HL-60 (cell line): ENCODE measurements around the gene CALCA.

Source experiments
- DNase-seq, 2 experiments: peaks; one replicate each; pipeline ENCODE4 v3.0.0-alpha.2; 2010 to 2020; ENCODE audit warnings: low read depth in 1 of 2, low spot score in 1 of 2
- H3K27ac ChIP-seq: fragments of 250-450 bp; sonication (Bioruptor Pico); replicated peaks from 2 replicates; pipeline ENCODE4 v1.5.1; 2020; ENCODE audit warnings: mild to moderate bottlenecking, moderate library complexity
- H3K27me3 ChIP-seq: fragments of 250-450 bp; sonication (Bioruptor Pico); 2 replicates; pipeline ENCODE4 v1.5.1; 2021; ENCODE audit warnings: mild to moderate bottlenecking, moderate library complexity; ENCODE audit not compliant: insufficient read depth, poor library complexity, severe bottlenecking
- H3K4me3 ChIP-seq: replicated peaks from 2 replicates; pipeline ENCODE4 v1.5.1; 2011; ENCODE audit warnings: mild to moderate bottlenecking, control low read depth, low read length; ENCODE audit not compliant: insufficient read depth
- GABPA ChIP-seq: IDR thresholded peaks from 2 replicates; pipeline ENCODE4 v1.6.1; 2012; ENCODE audit warnings: low read depth
- POLR2AphosphoS5 ChIP-seq: IDR thresholded peaks from 2 replicates; pipeline ENCODE4 v1.6.1; 2012; ENCODE audit warnings: low read depth
- SPI1 ChIP-seq: IDR thresholded peaks from 2 replicates; pipeline ENCODE4 v1.6.1; 2012; ENCODE audit warnings: low read depth, mild to moderate bottlenecking, borderline replicate concordance
- TF ChIP-seq, protein P1 (sequence below): IDR thresholded peaks from one replicate; pipeline ENCODE4 v1.5.1; 2011; ENCODE audit warnings: low read length, control low read depth, inconsistent platforms; ENCODE audit not compliant: insufficient read depth
- TF ChIP-seq, protein P2 (sequence below): IDR thresholded peaks from 2 replicates; pipeline ENCODE4 v1.6.1; 2012; ENCODE audit warnings: low read depth; ENCODE audit not compliant: insufficient replicate concordance

Gene CALCA

DNA sequence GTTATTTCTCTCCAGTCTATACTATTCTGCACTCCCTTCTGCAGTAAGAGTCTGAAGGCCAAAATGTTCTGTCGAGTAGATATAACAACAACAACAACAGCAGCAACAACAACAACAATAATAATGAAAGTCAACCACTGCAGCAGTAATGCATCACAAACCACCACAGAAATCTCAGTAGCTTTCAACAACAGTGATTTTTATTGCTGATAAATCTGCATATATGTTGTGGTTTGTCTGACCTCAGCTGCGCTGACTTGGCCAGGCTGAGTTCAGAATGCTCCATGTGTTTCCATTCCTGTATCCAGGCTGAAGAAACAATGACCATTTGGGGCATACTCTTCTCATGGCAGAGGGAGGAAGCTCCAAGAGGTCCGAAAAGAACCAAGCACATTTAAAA is 47.8 kb downstream of the CALCA start:
- H3K4me3 ChIP-seq: no peak overlapping the region
- no peak for TF ChIP-seq GABPA
- TF ChIP-seq, protein P1, sequence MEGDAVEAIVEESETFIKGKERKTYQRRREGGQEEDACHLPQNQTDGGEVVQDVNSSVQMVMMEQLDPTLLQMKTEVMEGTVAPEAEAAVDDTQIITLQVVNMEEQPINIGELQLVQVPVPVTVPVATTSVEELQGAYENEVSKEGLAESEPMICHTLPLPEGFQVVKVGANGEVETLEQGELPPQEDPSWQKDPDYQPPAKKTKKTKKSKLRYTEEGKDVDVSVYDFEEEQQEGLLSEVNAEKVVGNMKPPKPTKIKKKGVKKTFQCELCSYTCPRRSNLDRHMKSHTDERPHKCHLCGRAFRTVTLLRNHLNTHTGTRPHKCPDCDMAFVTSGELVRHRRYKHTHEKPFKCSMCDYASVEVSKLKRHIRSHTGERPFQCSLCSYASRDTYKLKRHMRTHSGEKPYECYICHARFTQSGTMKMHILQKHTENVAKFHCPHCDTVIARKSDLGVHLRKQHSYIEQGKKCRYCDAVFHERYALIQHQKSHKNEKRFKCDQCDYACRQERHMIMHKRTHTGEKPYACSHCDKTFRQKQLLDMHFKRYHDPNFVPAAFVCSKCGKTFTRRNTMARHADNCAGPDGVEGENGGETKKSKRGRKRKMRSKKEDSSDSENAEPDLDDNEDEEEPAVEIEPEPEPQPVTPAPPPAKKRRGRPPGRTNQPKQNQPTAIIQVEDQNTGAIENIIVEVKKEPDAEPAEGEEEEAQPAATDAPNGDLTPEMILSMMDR: no peak
- TF ChIP-seq, protein P2, sequence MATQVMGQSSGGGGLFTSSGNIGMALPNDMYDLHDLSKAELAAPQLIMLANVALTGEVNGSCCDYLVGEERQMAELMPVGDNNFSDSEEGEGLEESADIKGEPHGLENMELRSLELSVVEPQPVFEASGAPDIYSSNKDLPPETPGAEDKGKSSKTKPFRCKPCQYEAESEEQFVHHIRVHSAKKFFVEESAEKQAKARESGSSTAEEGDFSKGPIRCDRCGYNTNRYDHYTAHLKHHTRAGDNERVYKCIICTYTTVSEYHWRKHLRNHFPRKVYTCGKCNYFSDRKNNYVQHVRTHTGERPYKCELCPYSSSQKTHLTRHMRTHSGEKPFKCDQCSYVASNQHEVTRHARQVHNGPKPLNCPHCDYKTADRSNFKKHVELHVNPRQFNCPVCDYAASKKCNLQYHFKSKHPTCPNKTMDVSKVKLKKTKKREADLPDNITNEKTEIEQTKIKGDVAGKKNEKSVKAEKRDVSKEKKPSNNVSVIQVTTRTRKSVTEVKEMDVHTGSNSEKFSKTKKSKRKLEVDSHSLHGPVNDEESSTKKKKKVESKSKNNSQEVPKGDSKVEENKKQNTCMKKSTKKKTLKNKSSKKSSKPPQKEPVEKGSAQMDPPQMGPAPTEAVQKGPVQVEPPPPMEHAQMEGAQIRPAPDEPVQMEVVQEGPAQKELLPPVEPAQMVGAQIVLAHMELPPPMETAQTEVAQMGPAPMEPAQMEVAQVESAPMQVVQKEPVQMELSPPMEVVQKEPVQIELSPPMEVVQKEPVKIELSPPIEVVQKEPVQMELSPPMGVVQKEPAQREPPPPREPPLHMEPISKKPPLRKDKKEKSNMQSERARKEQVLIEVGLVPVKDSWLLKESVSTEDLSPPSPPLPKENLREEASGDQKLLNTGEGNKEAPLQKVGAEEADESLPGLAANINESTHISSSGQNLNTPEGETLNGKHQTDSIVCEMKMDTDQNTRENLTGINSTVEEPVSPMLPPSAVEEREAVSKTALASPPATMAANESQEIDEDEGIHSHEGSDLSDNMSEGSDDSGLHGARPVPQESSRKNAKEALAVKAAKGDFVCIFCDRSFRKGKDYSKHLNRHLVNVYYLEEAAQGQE: no peak
- no peak for TF ChIP-seq SPI1
- no peak for TF ChIP-seq POLR2AphosphoS5
- no peaks in the 10 kb centered on the region for H3K27me3 ChIP-seq
- DNase-seq: no peak
- H3K27ac ChIP-seq: no peak overlapping the region
